Activated T-cell treated with anti-CD3 and anti-CD28 coated beads for 4 hours (primary cell): ENCODE measurements around the gene GATA6.
"Not testable (repeated sequence)": the region's sequence is repeated elsewhere in the genome, so short reads cannot be mapped to it uniquely, and the experiment has no call there.

ENCODE experiments used
- DNase-seq: peaks from one replicate; pipeline ENCODE4 v3.0.0-alpha.2; 2020

The GATA6 gene

GRCh38 chr18:22184573-22184972 lies 15.2 kb downstream of the GATA6 start:
- not testable (repeated sequence) for DNase-seq

- no peak for DNase-seq
Measured at GRCh38 chr18:22185273-22185672, 15.9 kb downstream of the GATA6 start.

GRCh38 chr18:22185771-22186386 lies 16.5 kb downstream of the GATA6 start:
- DNase-seq = no peak

- no peak for DNase-seq
Measured at GRCh38 chr18:22186484-22186971, 17.1 kb downstream of the GATA6 start.

- no peak for DNase-seq
Measured at GRCh38 chr18:22188559-22189267, 19.3 kb downstream of the GATA6 start.

GRCh38 chr18:22189449-22190166 lies 20.2 kb downstream of the GATA6 start:
- no peak for DNase-seq

GRCh38 chr18:22191346-22191695 lies 21.9 kb downstream of the GATA6 start:
- DNase-seq = no peak

GRCh38 chr18:22191923-22192322 lies 22.5 kb downstream of the GATA6 start:
- DNase-seq = no peak

- DNase-seq = no peak
Measured at GRCh38 chr18:22193466-22193865, 24.1 kb downstream of the GATA6 start.

- no peak for DNase-seq
Measured at GRCh38 chr18:22194151-22194598, 24.8 kb downstream of the GATA6 start.

- DNase-seq = no peak
Measured at GRCh38 chr18:22195052-22195451, 25.7 kb downstream of the GATA6 start.

GRCh38 chr18:22196943-22197342 lies 27.6 kb downstream of the GATA6 start:
- DNase-seq = not testable (repeated sequence)

- DNase-seq = no peak
Measured at GRCh38 chr18:22197668-22198067, 28.3 kb downstream of the GATA6 start.

GRCh38 chr18:22198163-22198562 lies 28.8 kb downstream of the GATA6 start:
- DNase-seq = no peak

- DNase-seq = no peak
Measured at GRCh38 chr18:22199005-22199404, 29.6 kb downstream of the GATA6 start.

- no peak for DNase-seq
Measured at GRCh38 chr18:22200611-22201225, 31.3 kb downstream of the GATA6 start.

GRCh38 chr18:22203035-22203434 lies 33.6 kb downstream of the GATA6 start:
- DNase-seq = no peak

GRCh38 chr18:22203536-22204213 lies 34.3 kb downstream of the GATA6 start:
- no peak for DNase-seq

- DNase-seq = no peak
Measured at GRCh38 chr18:22204214-22204536, 34.8 kb downstream of the GATA6 start.

- DNase-seq = no peak
Measured at GRCh38 chr18:22204996-22205395, 35.6 kb downstream of the GATA6 start.

GRCh38 chr18:22207021-22207758 lies 37.8 kb downstream of the GATA6 start:
- DNase-seq = no peak

GRCh38 chr18:22210311-22210754 lies 40.9 kb downstream of the GATA6 start:
- DNase-seq = no peak
